ENCODE measurements around the gene RPL28.
A peak's percentile ranks its signal among the peaks of the same experiment; 100 is the strongest.
"Not testable (repeated sequence)": the region's sequence is repeated elsewhere in the genome, so short reads cannot be mapped to it uniquely, and the experiment has no call there.

The RPL28 gene

GRCh38 chr19:55398200-55398925 lies 12.6 kb downstream of the RPL28 start:
- no peak for FAIRE-seq

GRCh38 chr19:55400281-55401087 lies 14.8 kb downstream of the RPL28 start:
- peak; percentile 42 for FAIRE-seq

GRCh38 chr19:55401390-55401789 lies 15.7 kb downstream of the RPL28 start:
- not testable (repeated sequence) for FAIRE-seq

GRCh38 chr19:55402509-55402908 lies 16.8 kb downstream of the RPL28 start:
- FAIRE-seq, result no peak

- FAIRE-seq, result no peak
These were observed 19.9 kb downstream of the RPL28 start for GRCh38 chr19:55405638-55406037.

GRCh38 chr19:55406091-55406825 lies 20.5 kb downstream of the RPL28 start:
- no peak for FAIRE-seq

GRCh38 chr19:55406826-55407549 lies 21.3 kb downstream of the RPL28 start:
- no peak for FAIRE-seq

- FAIRE-seq, result not testable (repeated sequence)
These were observed 21.7 kb downstream of the RPL28 start, which contains the start of gene UBE2S for GRCh38 chr19:55407550-55407799. Gene UBE2S, minus strand, starts transcription at chr19:55407788. Its CDS starts 199 bp downstream, at chr19:55407589.

- FAIRE-seq, result peak; percentile 94
These were observed 22.2 kb downstream of the RPL28 start for GRCh38 chr19:55407800-55408532.

GRCh38 chr19:55408533-55408872 lies 22.8 kb downstream of the RPL28 start:
- FAIRE-seq, result no peak

GRCh38 chr19:55409179-55409578 lies 23.4 kb downstream of the RPL28 start:
- FAIRE-seq, result not testable (repeated sequence)

GRCh38 chr19:55410168-55410567 lies 24.4 kb downstream of the RPL28 start:
- FAIRE-seq, result no peak

GRCh38 chr19:55418185-55418584 lies 32.5 kb downstream of the RPL28 start:
- peak; percentile 46 for FAIRE-seq

- FAIRE-seq, result no peak
These were observed 33.4 kb downstream of the RPL28 start for GRCh38 chr19:55419103-55419502.

- FAIRE-seq, result no peak
These were observed 34.0 kb downstream of the RPL28 start for GRCh38 chr19:55419624-55420236.

- not testable (repeated sequence) for FAIRE-seq
These were observed 35.5 kb downstream of the RPL28 start for GRCh38 chr19:55421281-55421680.

- FAIRE-seq, result no peak
These were observed 37.7 kb downstream of the RPL28 start for GRCh38 chr19:55423225-55424005.

- FAIRE-seq, result no peak
These were observed 38.8 kb downstream of the RPL28 start for GRCh38 chr19:55424518-55424917.

GRCh38 chr19:55426042-55426441 lies 40.3 kb downstream of the RPL28 start:
- no peak for FAIRE-seq

- FAIRE-seq, result no peak
These were observed 45.5 kb downstream of the RPL28 start for GRCh38 chr19:55431183-55431582.

All from TTC549 (cell line).